Transverse colon (tissue), 4 donors: ENCODE results near the gene GPSM1.

ENCODE experiments used
- EP300 ChIP-seq: sonication (generic); formaldehyde crosslinking; IDR thresholded peaks from one replicate; pipeline ENCODE4 v1.6.1; 2017; ENCODE audit warnings: antibody characterized with exemption, low read depth
- POLR2A ChIP-seq: fragments of 450-650 bp; IDR thresholded peaks from one replicate; pipeline ENCODE4 v1.6.1; 2016; ENCODE audit warnings: antibody characterized with exemption, mild to moderate bottlenecking, moderate library complexity
- POLR2AphosphoS5 ChIP-seq, 3 donors: sonication (generic); formaldehyde crosslinking; IDR thresholded peaks; one replicate each; pipeline ENCODE4 v1.6.1; 2016; ENCODE audit warnings: antibody characterized with exemption in 3 of 3
- TF ChIP-seq, protein P1 (sequence below), 5 experiments: fragments of 200-600 bp in 3 of 5; fragments of 450-650 bp in 2 of 5; sonication (generic) in 3 of 5; IDR thresholded peaks; 1 replicate in 2 of 5; 2 replicates in 3 of 5; pipeline ENCODE4 v1.5.1; 2016 to 2017; ENCODE audit warnings: antibody characterized with exemption in 5 of 5, inconsistent platforms in 3 of 5, mild to moderate bottlenecking in 2 of 5, moderate library complexity in 1 of 5

DNA sequence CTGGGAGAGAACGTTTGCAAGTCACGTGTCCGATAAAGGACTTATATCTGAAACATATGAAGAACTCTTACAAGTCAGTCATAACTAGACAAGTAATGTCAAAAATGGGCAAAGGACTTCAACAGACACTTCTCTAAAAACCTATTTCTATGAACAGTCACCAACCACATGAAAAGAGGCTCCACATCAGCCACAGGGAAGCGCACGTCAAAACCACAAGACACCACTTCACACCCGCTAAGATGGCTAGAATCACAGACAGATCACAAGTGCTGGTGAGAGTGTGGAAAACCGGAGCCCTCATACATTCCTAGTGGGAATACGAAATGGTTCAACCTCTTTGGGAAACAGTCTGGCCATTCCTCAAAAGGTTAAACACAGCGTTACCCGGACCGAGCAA is 57.7 kb downstream of the GPSM1 start:
- TF ChIP-seq EP300, result no peak
- TF ChIP-seq POLR2A, result no peak
- TF ChIP-seq, protein P1, sequence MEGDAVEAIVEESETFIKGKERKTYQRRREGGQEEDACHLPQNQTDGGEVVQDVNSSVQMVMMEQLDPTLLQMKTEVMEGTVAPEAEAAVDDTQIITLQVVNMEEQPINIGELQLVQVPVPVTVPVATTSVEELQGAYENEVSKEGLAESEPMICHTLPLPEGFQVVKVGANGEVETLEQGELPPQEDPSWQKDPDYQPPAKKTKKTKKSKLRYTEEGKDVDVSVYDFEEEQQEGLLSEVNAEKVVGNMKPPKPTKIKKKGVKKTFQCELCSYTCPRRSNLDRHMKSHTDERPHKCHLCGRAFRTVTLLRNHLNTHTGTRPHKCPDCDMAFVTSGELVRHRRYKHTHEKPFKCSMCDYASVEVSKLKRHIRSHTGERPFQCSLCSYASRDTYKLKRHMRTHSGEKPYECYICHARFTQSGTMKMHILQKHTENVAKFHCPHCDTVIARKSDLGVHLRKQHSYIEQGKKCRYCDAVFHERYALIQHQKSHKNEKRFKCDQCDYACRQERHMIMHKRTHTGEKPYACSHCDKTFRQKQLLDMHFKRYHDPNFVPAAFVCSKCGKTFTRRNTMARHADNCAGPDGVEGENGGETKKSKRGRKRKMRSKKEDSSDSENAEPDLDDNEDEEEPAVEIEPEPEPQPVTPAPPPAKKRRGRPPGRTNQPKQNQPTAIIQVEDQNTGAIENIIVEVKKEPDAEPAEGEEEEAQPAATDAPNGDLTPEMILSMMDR (IDR thresholded peaks at IDR 0.05), result no peak
- no peak for TF ChIP-seq POLR2AphosphoS5 (IDR thresholded peaks at IDR 0.05)
